ENCODE results near the gene FLNA.

- TF ChIP-seq TSHZ2 (CRISPR knock-in tag; IDR thresholded peaks at IDR 0.05): no peak
- no peak for TF ChIP-seq CREB5 (CRISPR knock-in tag; IDR thresholded peaks at IDR 0.05; ENCODE audit: low read depth)
- TF ChIP-seq ZNF565 (CRISPR knock-in tag; conservative IDR thresholded peaks at IDR 0.05; ENCODE audit: low read depth): no peak
Measured at GRCh38 chrX:154308108-154308946, 66.1 kb downstream of the FLNA start.
